Thoracic aorta (tissue), 2 donors: ENCODE measurements around the gene OTUD1. TPM values are rescaled to one million over a fixed set of nuclear protein-coding genes. Genes with fewer than 3 reads are reported as not detected.

ENCODE experiments used
- ATAC-seq: fragments of 150-250 bp; one replicate; pipeline ENCODE4 v1.8.0; 2017; ENCODE audit warnings: low read depth; ENCODE audit not compliant: insufficient number of reproducible peaks, low FRiP score
- DNase-seq: peaks from one replicate; pipeline ENCODE4 v3.0.0-alpha.2; 2020; ENCODE audit warnings: low spot score
- H3K27ac ChIP-seq, 2 donors: fragments of 200-600 bp; sonication (generic); 1 replicate in 1 of 2; 2 replicates in 1 of 2; pipeline ENCODE4 v1.5.1; 2016; ENCODE audit warnings: mild to moderate bottlenecking in 2 of 2, moderate library complexity in 2 of 2
- H3K27me3 ChIP-seq: fragments of 200-600 bp; sonication (generic); replicated peaks from 2 replicates; pipeline ENCODE4 v1.6.0; 2016; ENCODE audit warnings: mild to moderate bottlenecking; ENCODE audit not compliant: insufficient read depth
- H3K36me3 ChIP-seq: fragments of 200-600 bp; sonication (generic); one replicate; pipeline ENCODE4 v1.5.1; 2016
- H3K4me1 ChIP-seq, 2 donors: fragments of 200-600 bp; sonication (generic); 1 replicate in 1 of 2; 2 replicates in 1 of 2; pipeline versions ENCODE4 v1.5.1 to v1.6.0; 2016; ENCODE audit warnings: low read depth in 2 of 2, mild to moderate bottlenecking in 1 of 2; ENCODE audit not compliant: control insufficient read depth in 1 of 2
- H3K4me3 ChIP-seq: fragments of 200-600 bp; sonication (generic); 2 replicates; pipeline ENCODE4 v1.5.1; 2016; ENCODE audit warnings: mild to moderate bottlenecking
- H3K9me3 ChIP-seq: fragments of 200-600 bp; sonication (generic); 2 replicates; pipeline ENCODE4 v1.5.1; 2016
- CTCF ChIP-seq: fragments of 200-600 bp; sonication (generic); IDR thresholded peaks from one replicate; pipeline ENCODE4 v1.5.1; 2019; ENCODE audit warnings: antibody characterized with exemption
- total RNA-seq, 2 donors: library from RNA; depleted of rRNA; stranded (reverse); fragments of >200 nt; gene quantifications; one replicate each; pipeline versions ENCODE4 v1.1.0 to v1.2.3, GENCODE V29; 2016

Gene OTUD1
- total RNA-seq, 2 donors from 2014 or later: 13.3 to 17.3 TPM

GRCh38 chr10:23459308-23459939 is 20.5 kb downstream of the OTUD1 start:
- H3K4me3 ChIP-seq: no peak overlapping the region
- DNase-seq: no peak
- H3K27ac ChIP-seq: no peak overlapping the region
- H3K36me3 ChIP-seq: no peaks in the 10 kb centered on the region
- peaks cover 3 to 7% of the 10 kb centered on the region in 2 donors for H3K4me1 ChIP-seq
- no peak for TF ChIP-seq CTCF
- H3K9me3 ChIP-seq: no peaks in the 10 kb centered on the region
- no peaks in the 10 kb centered on the region for H3K27me3 ChIP-seq
- no peak for ATAC-seq

- ATAC-seq: no peak
- H3K27me3 ChIP-seq: no peaks in the 10 kb centered on the region
- H3K4me1 ChIP-seq: peaks cover 3 to 7% of the 10 kb centered on the region in 2 donors
- no peak overlapping the region for H3K27ac ChIP-seq
- H3K36me3 ChIP-seq: no peaks in the 10 kb centered on the region
- DNase-seq: no peak
- no peak overlapping the region for H3K4me3 ChIP-seq
- no peak for TF ChIP-seq CTCF
- no peaks in the 10 kb centered on the region for H3K9me3 ChIP-seq
Observed at GRCh38 chr10:23461557-23461956, 22.7 kb downstream of the OTUD1 start.

GRCh38 chr10:23467012-23467411 is 28.1 kb downstream of the OTUD1 start:
- ATAC-seq (no peak), DNase-seq (no peak)
- no peaks in the 10 kb centered on the region for H3K36me3 ChIP-seq
- no peaks in the 10 kb centered on the region for H3K9me3 ChIP-seq
- H3K27ac ChIP-seq: no peak overlapping the region
- no peaks in the 10 kb centered on the region for H3K27me3 ChIP-seq
- peaks cover under 1 to 1% of the 10 kb centered on the region in 2 donors for H3K4me1 ChIP-seq
- H3K4me3 ChIP-seq: no peak overlapping the region
- no peak for TF ChIP-seq CTCF

GRCh38 chr10:23467548-23467947 is 28.7 kb downstream of the OTUD1 start:
- no peak for DNase-seq
- Histone ChIP-seq H3K4me1 (no peaks in the 10 kb centered on the region), H3K27ac (no peak overlapping the region), H3K27me3 (no peaks in the 10 kb centered on the region), H3K4me3 (no peak overlapping the region), H3K36me3 (no peaks in the 10 kb centered on the region), H3K9me3 (no peaks in the 10 kb centered on the region)
- TF ChIP-seq CTCF: no peak
- ATAC-seq: no peak

- H3K4me3 ChIP-seq: no peak overlapping the region
- DNase-seq (no peak), ATAC-seq (no peak)
- no peaks in the 10 kb centered on the region for H3K36me3 ChIP-seq
- H3K4me1 ChIP-seq: no peaks in the 10 kb centered on the region
- H3K9me3 ChIP-seq: no peaks in the 10 kb centered on the region
- no peaks in the 10 kb centered on the region for H3K27me3 ChIP-seq
- no peak for TF ChIP-seq CTCF
- no peak overlapping the region for H3K27ac ChIP-seq
Observed at GRCh38 chr10:23469596-23470237, 30.8 kb downstream of the OTUD1 start.
